Breast epithelium (tissue), 3 donors: Measurements from ENCODE around the gene UGGT1. TPM values are rescaled to one million over a fixed set of nuclear protein-coding genes. Genes with fewer than 3 reads are reported as not detected.

Experiments
- total RNA-seq, 3 donors: library from RNA; depleted of rRNA; stranded (reverse); fragments of >200 nt; gene quantifications; one replicate each; pipeline ENCODE4 v1.1.0, GENCODE V29; 2016

UGGT1 gene
- total RNA-seq, 3 donors from 2014 or later = 46.9 to 57.7 (median 54.7) TPM

Other genes starting within 250 kb of the UGGT1 start
- gene POLR2D, start 233.0 kb upstream of the UGGT1 start, total RNA-seq = 10 to 100 TPM in 2 of 3 donors, 1 to 10 TPM in 1; 8.3 to 16.1 (median 12.0) TPM
- gene AMMECR1L, start 205.2 kb upstream of the UGGT1 start, total RNA-seq = 10 to 100 TPM; 14.4 to 16.4 (median 15.0) TPM
- gene SAP130, start 63.1 kb upstream of the UGGT1 start, total RNA-seq = 10 to 100 TPM in 1 of 3 donors, 1 to 10 TPM in 2; 7.5 to 10.4 (median 8.5) TPM
- 10 to 100 TPM; 15.7 to 38.6 (median 29.8) TPM for gene HS6ST1, start 227.7 kb downstream of the UGGT1 start, total RNA-seq